SH-SY5Y (cell line): ENCODE data around the gene HMCN1.

Experiments
- GATA2 ChIP-seq: IDR thresholded peaks from 2 replicates; pipeline ENCODE4 v1.6.1; 2011; ENCODE audit warnings: mild to moderate bottlenecking, low read depth, low read length
- GATA3 ChIP-seq: IDR thresholded peaks from 2 replicates; pipeline ENCODE4 v1.6.1; 2011; ENCODE audit warnings: low read depth, mild to moderate bottlenecking, low read length, moderate library complexity

DNA sequence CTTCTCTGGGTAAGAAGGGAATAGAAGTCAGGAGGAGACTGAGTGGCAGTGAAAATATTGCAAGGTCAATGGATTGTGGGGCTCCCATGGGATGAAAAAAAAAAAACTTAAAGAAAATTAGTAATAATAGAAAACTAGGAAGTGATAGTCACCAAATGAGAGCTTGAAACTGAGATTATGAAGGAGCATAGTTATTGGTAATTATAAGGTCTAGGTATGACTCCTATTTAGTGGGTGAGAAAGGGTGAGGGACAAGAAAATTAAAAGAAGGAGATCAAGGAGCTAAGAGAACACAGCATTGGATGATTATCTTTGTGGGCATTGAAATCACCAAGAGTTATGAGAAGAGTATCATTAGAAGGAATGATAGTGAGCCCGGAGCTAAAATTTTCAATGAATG is 339.5 kb downstream of the HMCN1 start:
- TF ChIP-seq GATA3: no peak
- TF ChIP-seq GATA2: no peak
